HEK293 (cell line): Measurements from ENCODE around the gene ATP8B4.

ENCODE experiments used
- CTCF ChIP-seq: fragments of 450-650 bp; formaldehyde crosslinking; IDR thresholded peaks from 2 replicates; pipeline ENCODE4 v1.5.1; 2016; ENCODE audit warnings: missing biosample characterization, missing genetic modification characterization
- GLI4 ChIP-seq: fragments of 450-650 bp; formaldehyde crosslinking; IDR thresholded peaks from 2 replicates; pipeline ENCODE4 v1.5.1; 2016; ENCODE audit warnings: missing biosample characterization, missing genetic modification characterization
- PBX3 ChIP-seq: sonication (generic); formaldehyde crosslinking; IDR thresholded peaks from 2 replicates; pipeline ENCODE4 v1.8.1; 2022; ENCODE audit warnings: mild to moderate bottlenecking, moderate library complexity, missing genetic modification reagents
- SETDB1 ChIP-seq: IDR thresholded peaks from one replicate; pipeline ENCODE4 v1.6.1; 2017; ENCODE audit warnings: mild to moderate bottlenecking, low read length, moderate library complexity, mixed read lengths; ENCODE audit not compliant: insufficient read length
- YY1 ChIP-seq: fragments of 450-650 bp; formaldehyde crosslinking; IDR thresholded peaks from 2 replicates; pipeline ENCODE4 v1.5.1; 2018; ENCODE audit warnings: missing biosample characterization, missing genetic modification characterization
- ZBTB1 ChIP-seq: fragments of 450-650 bp; formaldehyde crosslinking; IDR thresholded peaks from 2 replicates; pipeline ENCODE4 v1.5.1; 2016; ENCODE audit warnings: missing biosample characterization, missing genetic modification characterization
- ZNF169 ChIP-seq: fragments of 450-650 bp; formaldehyde crosslinking; IDR thresholded peaks from 2 replicates; pipeline ENCODE4 v1.5.1; 2016; ENCODE audit warnings: missing biosample characterization, missing genetic modification characterization
- ZNF510 ChIP-seq: fragments of 450-650 bp; formaldehyde crosslinking; IDR thresholded peaks from 2 replicates; pipeline ENCODE4 v1.5.1; 2018; ENCODE audit warnings: mild to moderate bottlenecking, missing genetic modification characterization, missing biosample characterization; ENCODE audit not compliant: insufficient replicate concordance
- ZNF530 ChIP-seq: fragments of 450-650 bp; formaldehyde crosslinking; IDR thresholded peaks from 2 replicates; pipeline ENCODE4 v1.5.1; 2016; ENCODE audit warnings: low read depth, missing biosample characterization, missing genetic modification characterization
- ZNF654 ChIP-seq: fragments of 450-650 bp; formaldehyde crosslinking; IDR thresholded peaks from 2 replicates; pipeline ENCODE4 v1.5.1; 2016; ENCODE audit warnings: low read depth, missing biosample characterization, missing genetic modification characterization

GRCh38 chr15:50042775-50043174 is 76.3 kb downstream of the ATP8B4 start:
- TF ChIP-seq ZNF169 (no peak), CTCF (no peak), ZNF530 (no peak), YY1 (tag by site-specific recombination) (no peak), GLI4 (no peak), ZNF654 (no peak), ZNF510 (no peak), PBX3 (no peak), SETDB1 (no peak), ZBTB1 (no peak)
